Neural cell (in vitro differentiated cells): Measurements from ENCODE around the gene HELZ.

Experiments
- EZH2 ChIP-seq: fragments of 200-600, 300-800 bp; shearing (Covaris generic), sonication (generic); IDR thresholded peaks from 2 replicates; pipeline ENCODE4 v1.6.1; 2014; ENCODE audit warnings: antibody characterized with exemption, low read length, borderline replicate concordance, mild to moderate bottlenecking; ENCODE audit not compliant: insufficient read depth, poor library complexity, severe bottlenecking
- MXI1 ChIP-seq: fragments of 450-650 bp; conservative IDR thresholded peaks from 2 replicates; pipeline ENCODE4 v1.6.1; 2014; ENCODE audit warnings: antibody characterized with exemption, mild to moderate bottlenecking; ENCODE audit not compliant: poor library complexity, severe bottlenecking
- POLR2AphosphoS5 ChIP-seq: IDR thresholded peaks from 2 replicates; pipeline ENCODE4 v1.6.1; 2012
- RAD21 ChIP-seq: fragments of 450-650 bp; conservative IDR thresholded peaks from 2 replicates; pipeline ENCODE4 v1.6.1; 2014; ENCODE audit warnings: antibody characterized with exemption, mild to moderate bottlenecking, moderate library complexity
- TAF1 ChIP-seq: IDR thresholded peaks from 2 replicates; pipeline ENCODE4 v1.6.1; 2012; ENCODE audit warnings: low read depth
- TF ChIP-seq, protein P1 (sequence below): fragments of 450-650 bp; IDR thresholded peaks from 2 replicates; pipeline ENCODE4 v1.5.1; 2014; ENCODE audit warnings: antibody characterized with exemption, mild to moderate bottlenecking, moderate library complexity; ENCODE audit not compliant: poor library complexity, severe bottlenecking
- TF ChIP-seq, protein P2 (sequence below): IDR thresholded peaks from 2 replicates; pipeline ENCODE4 v1.6.1; 2012; ENCODE audit warnings: borderline replicate concordance

DNA sequence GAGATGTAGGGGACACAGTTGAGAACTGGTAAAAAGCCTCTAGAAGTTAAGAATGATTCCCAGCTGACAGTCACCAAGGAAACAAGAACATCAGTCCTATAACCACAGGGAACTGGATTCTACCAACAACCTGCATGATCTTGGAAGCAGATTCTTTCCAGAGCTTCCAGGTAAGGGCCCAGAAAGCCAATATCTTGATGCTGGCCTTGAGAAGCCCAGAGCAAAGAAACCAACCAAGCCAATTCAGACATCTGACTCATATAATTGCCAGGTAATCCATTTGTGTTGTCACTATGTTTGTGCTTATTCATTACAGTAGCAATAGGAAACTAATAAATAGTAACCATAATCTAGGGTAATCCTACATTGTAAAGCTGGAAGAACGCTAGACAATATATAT is 119.1 kb downstream of the HELZ start:
- TF ChIP-seq, protein P1, sequence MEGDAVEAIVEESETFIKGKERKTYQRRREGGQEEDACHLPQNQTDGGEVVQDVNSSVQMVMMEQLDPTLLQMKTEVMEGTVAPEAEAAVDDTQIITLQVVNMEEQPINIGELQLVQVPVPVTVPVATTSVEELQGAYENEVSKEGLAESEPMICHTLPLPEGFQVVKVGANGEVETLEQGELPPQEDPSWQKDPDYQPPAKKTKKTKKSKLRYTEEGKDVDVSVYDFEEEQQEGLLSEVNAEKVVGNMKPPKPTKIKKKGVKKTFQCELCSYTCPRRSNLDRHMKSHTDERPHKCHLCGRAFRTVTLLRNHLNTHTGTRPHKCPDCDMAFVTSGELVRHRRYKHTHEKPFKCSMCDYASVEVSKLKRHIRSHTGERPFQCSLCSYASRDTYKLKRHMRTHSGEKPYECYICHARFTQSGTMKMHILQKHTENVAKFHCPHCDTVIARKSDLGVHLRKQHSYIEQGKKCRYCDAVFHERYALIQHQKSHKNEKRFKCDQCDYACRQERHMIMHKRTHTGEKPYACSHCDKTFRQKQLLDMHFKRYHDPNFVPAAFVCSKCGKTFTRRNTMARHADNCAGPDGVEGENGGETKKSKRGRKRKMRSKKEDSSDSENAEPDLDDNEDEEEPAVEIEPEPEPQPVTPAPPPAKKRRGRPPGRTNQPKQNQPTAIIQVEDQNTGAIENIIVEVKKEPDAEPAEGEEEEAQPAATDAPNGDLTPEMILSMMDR: no peak
- TF ChIP-seq RAD21: no peak
- no peak for TF ChIP-seq TAF1
- TF ChIP-seq EZH2: no peak
- TF ChIP-seq, protein P2, sequence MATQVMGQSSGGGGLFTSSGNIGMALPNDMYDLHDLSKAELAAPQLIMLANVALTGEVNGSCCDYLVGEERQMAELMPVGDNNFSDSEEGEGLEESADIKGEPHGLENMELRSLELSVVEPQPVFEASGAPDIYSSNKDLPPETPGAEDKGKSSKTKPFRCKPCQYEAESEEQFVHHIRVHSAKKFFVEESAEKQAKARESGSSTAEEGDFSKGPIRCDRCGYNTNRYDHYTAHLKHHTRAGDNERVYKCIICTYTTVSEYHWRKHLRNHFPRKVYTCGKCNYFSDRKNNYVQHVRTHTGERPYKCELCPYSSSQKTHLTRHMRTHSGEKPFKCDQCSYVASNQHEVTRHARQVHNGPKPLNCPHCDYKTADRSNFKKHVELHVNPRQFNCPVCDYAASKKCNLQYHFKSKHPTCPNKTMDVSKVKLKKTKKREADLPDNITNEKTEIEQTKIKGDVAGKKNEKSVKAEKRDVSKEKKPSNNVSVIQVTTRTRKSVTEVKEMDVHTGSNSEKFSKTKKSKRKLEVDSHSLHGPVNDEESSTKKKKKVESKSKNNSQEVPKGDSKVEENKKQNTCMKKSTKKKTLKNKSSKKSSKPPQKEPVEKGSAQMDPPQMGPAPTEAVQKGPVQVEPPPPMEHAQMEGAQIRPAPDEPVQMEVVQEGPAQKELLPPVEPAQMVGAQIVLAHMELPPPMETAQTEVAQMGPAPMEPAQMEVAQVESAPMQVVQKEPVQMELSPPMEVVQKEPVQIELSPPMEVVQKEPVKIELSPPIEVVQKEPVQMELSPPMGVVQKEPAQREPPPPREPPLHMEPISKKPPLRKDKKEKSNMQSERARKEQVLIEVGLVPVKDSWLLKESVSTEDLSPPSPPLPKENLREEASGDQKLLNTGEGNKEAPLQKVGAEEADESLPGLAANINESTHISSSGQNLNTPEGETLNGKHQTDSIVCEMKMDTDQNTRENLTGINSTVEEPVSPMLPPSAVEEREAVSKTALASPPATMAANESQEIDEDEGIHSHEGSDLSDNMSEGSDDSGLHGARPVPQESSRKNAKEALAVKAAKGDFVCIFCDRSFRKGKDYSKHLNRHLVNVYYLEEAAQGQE: no peak
- no peak for TF ChIP-seq POLR2AphosphoS5
- no peak for TF ChIP-seq MXI1
